HCT116 (cell line): Measurements from ENCODE around the gene LRP1. TPM values are rescaled to one million over a fixed set of nuclear protein-coding genes. Genes with fewer than 3 reads are reported as not detected.

Experiments
- ATAC-seq: fragments of 200-7000 bp; cut with Tn5 transposase; 2 replicates; pipeline ENCODE4 v1.9.1; 2020; ENCODE audit warnings: mild to moderate bottlenecking, moderate library complexity
- BruUV-seq: library from RNA; stranded (reverse); fragments of 400-500 nt; replicated peaks from 2 replicates; lab custom pipeline; 2021; lab: Mats Ljungman, UMichigan
- CTCF ChIA-PET: fragments of 300-600 bp; sonication (Branson Sonifier 250); formaldehyde crosslinking; loops from one replicate; lab custom pipeline; 2021; ENCODE audit warnings: antibody characterized with exemption; lab: Charles Lee
- POLR2A ChIA-PET: fragments of 300-600, 350-600 bp; sonication (Branson Sonifier 250); formaldehyde crosslinking; loops from one replicate; lab custom pipeline; 2021; ENCODE audit warnings: antibody characterized with exemption; lab: Charles Lee
- RAD21 ChIA-PET, 2 experiments: fragments of 300-600 bp; sonication (Branson Sonifier 250); formaldehyde crosslinking; loops; one replicate each; lab custom pipeline; 2023; ENCODE audit warnings: low total read pairs in 2 of 2; ENCODE audit not compliant: uncharacterized antibody in 2 of 2, unreplicated experiment in 2 of 2, low non-redundant PET in 1 of 2; lab: Charles Lee
- DNase-seq: peaks from one replicate; pipeline ENCODE4 v3.0.0-alpha.2; 2010; ENCODE audit warnings: low read depth, low spot score
- H2AFZ ChIP-seq: fragments of 200-600 bp; shearing (Covaris generic), sonication (generic); 2 replicates; pipeline ENCODE4 v1.6.1; 2017; ENCODE audit warnings: low read depth, mixed run types, mixed read lengths, antibody characterized with exemption, low read length; ENCODE audit not compliant: poor library complexity, severe bottlenecking
- H3K27ac ChIP-seq: 2 replicates; pipeline ENCODE4 v1.5.1; 2012; ENCODE audit warnings: low read depth, low read length
- H3K27me3 ChIP-seq: fragments of 200-600 bp; sonication (generic); 2 replicates; pipeline ENCODE4 v1.6.1; 2016; ENCODE audit warnings: mixed run types, low read length, mixed read lengths; ENCODE audit not compliant: insufficient read depth
- H3K36me3 ChIP-seq, 2 experiments: fragments of 200-500 bp in 1 of 2; fragments of 200-600 bp in 1 of 2; sonication (Bioruptor generic) in 1 of 2; sonication (generic) in 1 of 2; 2 replicates each; pipeline versions ENCODE4 v1.5.1 to v1.6.1; 2014 to 2016; ENCODE audit warnings: low read length in 2 of 2, inconsistent platforms in 1 of 2, mixed read lengths in 1 of 2, mixed run types in 1 of 2; ENCODE audit not compliant: insufficient read depth in 2 of 2, control insufficient read depth in 1 of 2
- H3K4me1 ChIP-seq, 2 experiments: fragments of 200-600 bp in 1 of 2; sonication (generic) in 1 of 2; 2 replicates each; pipeline versions ENCODE4 v1.5.1 to v1.6.1; 2012 to 2017; ENCODE audit warnings: low read length in 2 of 2, inconsistent platforms in 1 of 2, mild to moderate bottlenecking in 1 of 2, mixed read lengths in 1 of 2, mixed run types in 1 of 2, moderate library complexity in 1 of 2; ENCODE audit not compliant: insufficient read depth in 2 of 2, control insufficient read depth in 1 of 2
- H3K4me2 ChIP-seq: fragments of 200-600 bp; sonication (generic); 2 replicates; pipeline ENCODE4 v1.6.1; 2017; ENCODE audit warnings: mixed run types, low read length, mixed read lengths
- H3K4me3 ChIP-seq, 2 experiments: fragments of 200-600 bp in 1 of 2; sonication (generic) in 1 of 2; replicated peaks in 1 of 2; 2 replicates each; pipeline ENCODE4 v1.5.1; 2011 to 2016; ENCODE audit warnings: low read length in 2 of 2, control low read depth in 1 of 2, low read depth in 1 of 2, mild to moderate bottlenecking in 1 of 2, mixed read lengths in 1 of 2, mixed run types in 1 of 2
- H3K79me2 ChIP-seq: fragments of 200-600 bp; sonication (generic); 2 replicates; pipeline ENCODE4 v1.6.1; 2017; ENCODE audit warnings: mild to moderate bottlenecking, mixed run types, low read length, moderate library complexity, mixed read lengths; ENCODE audit not compliant: insufficient read depth
- H3K9ac ChIP-seq: fragments of 200-600 bp; sonication (generic); 2 replicates; pipeline ENCODE4 v1.6.1; 2016; ENCODE audit warnings: low read length, mixed read lengths
- H3K9me2 ChIP-seq: fragments of 200-600 bp; sonication (generic), shearing (Covaris generic); 2 replicates; pipeline ENCODE4 v1.6.1; 2017; ENCODE audit warnings: mixed run types, mild to moderate bottlenecking, moderate library complexity; ENCODE audit not compliant: insufficient read depth
- H3K9me3 ChIP-seq, 2 experiments: fragments of 200-500 bp in 1 of 2; fragments of 200-600 bp in 1 of 2; sonication (Bioruptor generic) in 1 of 2; sonication (generic) in 1 of 2; 2 replicates each; pipeline ENCODE4 v1.6.1; 2014 to 2017; ENCODE audit warnings: low read length in 2 of 2, mixed read lengths in 2 of 2, inconsistent platforms in 1 of 2, low read depth in 1 of 2, mild to moderate bottlenecking in 1 of 2, mixed run types in 1 of 2, moderate library complexity in 1 of 2; ENCODE audit not compliant: control insufficient read depth in 1 of 2, insufficient read depth in 1 of 2
- H4K20me1 ChIP-seq: fragments of 200-600 bp; sonication (generic), shearing (Covaris generic); 2 replicates; pipeline ENCODE4 v1.6.1; 2017; ENCODE audit warnings: mixed run types, mild to moderate bottlenecking, moderate library complexity; ENCODE audit not compliant: insufficient read depth
- ATF3 ChIP-seq: IDR thresholded peaks from 2 replicates; pipeline ENCODE4 v1.6.1; 2012
- CTCF ChIP-seq, 3 experiments: fragments of 200-600 bp in 1 of 3; sonication (generic) in 1 of 3; IDR thresholded peaks in 2 of 3; conservative IDR thresholded peaks in 1 of 3; 2 replicates each; pipeline ENCODE4 v1.5.1; 2012 to 2017; ENCODE audit warnings: low read depth in 2 of 3, low read length in 2 of 3, antibody characterized with exemption in 1 of 3, borderline replicate concordance in 1 of 3, control low read depth in 1 of 3, mild to moderate bottlenecking in 1 of 3, mixed read lengths in 1 of 3, mixed run types in 1 of 3, moderate library complexity in 1 of 3; ENCODE audit not compliant: insufficient read depth in 1 of 3
- EGR1 ChIP-seq: IDR thresholded peaks from 2 replicates; pipeline ENCODE4 v1.6.1; 2012; ENCODE audit warnings: low read depth
- ELF1 ChIP-seq: IDR thresholded peaks from 2 replicates; pipeline ENCODE4 v1.6.1; 2012; ENCODE audit warnings: low read depth, borderline replicate concordance
- EZH2 ChIP-seq: fragments of 200-600 bp; sonication (generic); IDR thresholded peaks from 2 replicates; pipeline ENCODE4 v1.6.1; 2017; ENCODE audit warnings: antibody characterized with exemption, mixed run types
- MAX ChIP-seq: IDR thresholded peaks from 2 replicates; pipeline ENCODE4 v1.6.1; 2012
- POLR2AphosphoS5 ChIP-seq: IDR thresholded peaks from 2 replicates; pipeline ENCODE4 v1.6.1; 2011; ENCODE audit warnings: mild to moderate bottlenecking, low read depth, low read length, moderate library complexity
- RAD21 ChIP-seq: IDR thresholded peaks from 2 replicates; pipeline ENCODE4 v1.6.1; 2012; ENCODE audit warnings: low read depth, mild to moderate bottlenecking
- intact Hi-C: fragments of 100-400 bp; cut with micrococcal nuclease; formaldehyde crosslinking; loops from 2 replicates; pipeline ENCODE4 v1.10.0; 2022
- total RNA-seq: library from RNA; stranded (reverse); gene quantifications from one replicate; pipeline ENCODE4 v1.2.1, GENCODE V29; 2021; ENCODE audit not compliant: unreplicated experiment

LRP1 gene
- total RNA-seq, 1 experiment from 2014 or later, result 12.0 TPM

- no peaks in the 10 kb centered on the region for H3K9me2 ChIP-seq
- BruUV-seq, result TSS peak; percentile 3
- ATAC-seq, result no peak
- POLR2A ChIA-PET, result no interaction called here
- no peaks in the 10 kb centered on the region for H3K9me3 ChIP-seq
- CTCF ChIA-PET, result interaction anchor here (1.1 to 2.1 kb wide), 2 partner anchors 9 to 20 kb away, joined by 3 to 10 read pairs; no protein-coding TSS in a partner anchor
- H3K4me3 ChIP-seq, result no peak overlapping the region
- no peak overlapping the region for H3K9ac ChIP-seq
- H3K36me3 ChIP-seq, result peaks cover 15 to 34% of the 10 kb centered on the region in 2 experiments
- peaks cover 30% of the 10 kb centered on the region for H3K79me2 ChIP-seq
- peaks cover 6 to 17% of the 10 kb centered on the region in 2 experiments for H3K4me1 ChIP-seq
- no peak overlapping the region for H2AFZ ChIP-seq
- no peak overlapping the region for H3K27ac ChIP-seq
- no peaks in the 10 kb centered on the region for H3K27me3 ChIP-seq
- H3K4me2 ChIP-seq, result no peak overlapping the region
- RAD21 ChIA-PET, result no interaction called here
- no peak for TF ChIP-seq ELF1
- no peaks in the 10 kb centered on the region for H4K20me1 ChIP-seq
- no peak for DNase-seq
- intact Hi-C loops, result no loop called here
Observed at GRCh38 chr12:57234233-57234570, 105.9 kb downstream of the LRP1 start.

- DNase-seq (no peak), ATAC-seq (no peak)
- POLR2A ChIA-PET, result no interaction called here
- H3K9me3 ChIP-seq, result no peaks in the 10 kb centered on the region
- H2AFZ ChIP-seq, result no peak overlapping the region
- no peaks in the 10 kb centered on the region for H3K9me2 ChIP-seq
- H3K27ac ChIP-seq, result no peak overlapping the region
- peaks cover 29% of the 10 kb centered on the region for H3K79me2 ChIP-seq
- H3K4me3 ChIP-seq, result no peak overlapping the region
- intact Hi-C loops, result no loop called here
- H3K4me2 ChIP-seq, result no peak overlapping the region
- RAD21 ChIA-PET, result no interaction called here
- H3K9ac ChIP-seq, result no peak overlapping the region
- peaks cover under 1% of the 10 kb centered on the region; the same call in 1 of the 2 replicates for H3K27me3 ChIP-seq
- no peak for TF ChIP-seq POLR2AphosphoS5
- TF ChIP-seq ATF3, result no peak
- TF ChIP-seq MAX, result no peak
- no peak for TF ChIP-seq EZH2
- TF ChIP-seq EGR1, result no peak
- TF ChIP-seq ELF1, result no peak
- TF ChIP-seq RAD21, result no peak
- TF ChIP-seq CTCF (IDR thresholded peaks at IDR 0.05 in 2 of 3, conservative IDR thresholded peaks at IDR 0.05 in 1 of 3; ENCODE audit: borderline replicate concordance in 1 of 3, insufficient read depth in 1 of 3, low read depth in 2 of 3, low read length in 2 of 3), result no peak
- no TSS peak for BruUV-seq
- no peaks in the 10 kb centered on the region for H4K20me1 ChIP-seq
- peaks cover 10 to 19% of the 10 kb centered on the region in 2 experiments for H3K4me1 ChIP-seq
- H3K36me3 ChIP-seq, result peaks cover 15 to 34% of the 10 kb centered on the region in 2 experiments
- CTCF ChIA-PET, result no interaction called here
Observed at GRCh38 chr12:57234571-57235016, 106.3 kb downstream of the LRP1 start.
